Activated naive CD4-positive, alpha-beta T cell treated with anti-CD3 and anti-CD28 coated beads, Interleukin-2, amount 50 U/mL, for 16 hours (primary cell): ENCODE results near the gene CHST3.
"Not testable (repeated sequence)": the region's sequence is repeated elsewhere in the genome, so short reads cannot be mapped to it uniquely, and the experiment has no call there.

Experiments used
- DNase-seq: peaks from one replicate; pipeline ENCODE4 v3.0.0-alpha.2; 2020

Gene CHST3

DNA sequence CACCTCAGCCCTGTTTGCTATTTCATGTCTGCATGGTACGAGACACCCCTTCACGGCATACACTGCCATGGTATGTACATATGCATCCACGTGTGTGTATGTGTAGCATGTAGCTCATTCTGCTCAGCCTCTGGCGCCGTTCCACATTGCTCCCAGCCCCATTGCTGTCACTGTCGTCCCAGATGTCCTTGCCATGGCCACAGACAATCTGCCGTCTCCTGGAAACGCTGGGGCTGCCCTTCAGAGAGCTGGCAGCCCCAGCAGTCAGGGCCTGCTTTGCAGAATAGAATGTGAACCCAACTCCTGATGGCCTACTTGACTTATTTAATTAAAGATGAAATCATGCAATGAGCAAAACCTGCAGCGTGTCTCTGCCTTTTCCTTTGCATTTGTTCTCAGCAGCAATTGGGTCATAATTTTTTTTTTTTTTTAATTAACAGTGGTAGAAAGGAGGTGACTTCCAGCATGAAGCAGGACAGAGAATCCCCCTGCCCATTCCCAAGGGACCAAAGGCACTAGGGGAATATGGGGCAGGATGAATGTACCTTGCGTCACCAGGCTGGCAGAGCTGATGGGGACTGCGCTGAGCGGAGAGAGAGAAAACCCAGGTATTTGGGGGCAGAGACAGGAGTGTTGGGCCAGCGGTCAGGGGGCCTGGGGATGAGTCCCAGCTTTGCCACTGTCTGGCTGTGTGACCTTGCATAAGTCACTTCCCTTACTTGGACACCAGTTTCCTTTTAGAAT lies 49.2 kb downstream of the CHST3 start:
- no peak for DNase-seq

GRCh38 chr10:72014197-72014596 lies 50.0 kb downstream of the CHST3 start:
- DNase-seq, result no peak

- no peak for DNase-seq
Observed at GRCh38 chr10:72014785-72015480, 50.7 kb downstream of the CHST3 start.

DNA sequence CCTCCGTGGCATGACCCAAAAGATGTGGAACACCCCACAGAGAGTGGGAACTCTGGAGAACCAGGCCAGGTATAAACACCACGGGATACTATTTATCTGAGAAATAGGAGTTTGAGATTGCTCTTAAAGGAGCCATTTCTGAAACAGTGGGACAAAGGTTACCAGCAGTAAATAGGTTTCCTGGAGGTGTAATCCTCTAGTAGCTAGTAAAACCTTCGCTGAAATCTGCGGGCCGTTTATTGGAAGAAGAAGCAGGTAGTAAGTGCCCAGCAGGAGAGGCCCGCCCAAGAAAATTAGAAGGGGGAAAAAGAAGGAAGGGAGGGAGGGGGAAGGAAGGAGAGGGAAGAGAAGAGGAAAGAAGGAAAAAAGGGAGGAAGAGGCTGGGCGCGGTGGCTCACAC lies 51.6 kb downstream of the CHST3 start:
- no peak for DNase-seq

DNA sequence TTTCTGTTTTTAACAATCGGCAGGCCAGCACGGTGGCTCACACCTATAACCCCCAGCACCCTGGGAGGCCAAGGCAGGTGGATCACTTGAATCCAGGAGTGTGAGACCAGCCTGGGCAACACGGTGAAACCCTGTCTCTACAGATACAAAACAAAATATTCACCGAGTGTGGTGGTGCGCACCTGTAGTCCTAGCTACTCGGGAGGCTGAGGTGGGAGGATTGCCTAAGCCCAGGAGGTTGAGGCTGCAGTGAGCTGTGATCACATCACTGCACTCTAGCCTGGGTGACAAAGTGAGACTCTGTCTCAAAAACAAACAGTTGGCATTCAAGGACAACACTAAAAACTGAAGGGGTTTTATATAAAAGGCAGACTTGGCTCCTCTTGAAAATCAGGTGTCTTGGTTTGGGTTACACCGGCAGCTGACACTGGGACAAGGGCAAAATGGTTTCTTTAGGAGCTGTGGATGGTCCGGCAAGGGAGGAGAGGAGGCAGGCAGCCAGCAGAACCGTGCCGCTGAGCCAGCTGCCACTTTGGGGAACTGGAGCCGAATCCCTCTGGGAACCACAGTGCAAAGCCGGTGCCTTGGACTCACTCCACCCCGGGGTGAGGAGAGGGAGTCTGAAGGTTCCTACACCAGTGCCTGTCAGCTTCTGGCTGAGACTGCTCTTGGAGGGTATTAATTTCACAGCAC lies 52.6 kb downstream of the CHST3 start:
- DNase-seq, result no peak

- no peak for DNase-seq
Observed at GRCh38 chr10:72019085-72019876, 55.1 kb downstream of the CHST3 start.

DNA sequence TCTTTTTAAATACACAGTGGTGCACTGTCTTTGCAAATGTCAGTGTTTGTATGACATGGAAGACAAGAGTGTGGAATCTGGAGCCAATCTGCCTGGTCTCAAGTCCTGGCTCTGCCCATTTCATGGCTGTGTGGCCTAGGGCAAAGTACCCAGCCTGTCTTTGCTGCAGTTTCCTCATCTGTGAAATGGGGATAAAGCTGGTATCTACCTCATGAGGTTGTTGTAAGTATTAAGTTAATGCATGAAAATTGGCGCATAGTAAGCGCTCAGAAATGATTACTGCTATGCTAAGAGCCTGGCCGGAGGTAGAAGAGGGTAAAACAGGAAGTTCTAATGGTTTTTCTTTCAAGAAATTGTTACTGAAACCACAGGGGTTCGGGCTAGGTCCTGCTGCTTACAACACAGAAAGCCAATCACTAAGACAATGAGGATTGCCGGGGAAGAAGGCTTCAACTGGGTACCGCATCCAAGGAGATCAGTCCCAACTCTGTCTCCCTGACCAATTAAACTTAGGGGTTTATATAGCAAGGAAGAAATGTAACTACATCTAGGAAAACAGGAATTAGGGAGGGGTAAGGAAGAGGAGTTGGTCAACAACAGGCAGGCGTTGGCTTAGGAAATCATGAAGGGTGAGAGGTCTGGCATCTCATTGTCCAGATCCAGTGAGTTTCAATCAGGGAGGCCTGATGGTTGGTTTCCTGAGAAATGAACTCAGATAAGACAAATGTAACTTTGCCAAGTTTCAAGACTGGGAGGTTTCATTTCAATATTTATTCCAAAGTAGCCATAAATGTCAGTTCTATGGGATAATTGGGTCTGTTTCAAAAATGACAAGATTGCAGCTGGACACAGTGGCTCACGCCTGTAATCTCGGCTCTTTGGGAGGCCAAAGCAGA lies 57.0 kb downstream of the CHST3 start:
- no peak for DNase-seq

- no peak for DNase-seq
Observed at GRCh38 chr10:72022228-72022627, 58.0 kb downstream of the CHST3 start.

DNA sequence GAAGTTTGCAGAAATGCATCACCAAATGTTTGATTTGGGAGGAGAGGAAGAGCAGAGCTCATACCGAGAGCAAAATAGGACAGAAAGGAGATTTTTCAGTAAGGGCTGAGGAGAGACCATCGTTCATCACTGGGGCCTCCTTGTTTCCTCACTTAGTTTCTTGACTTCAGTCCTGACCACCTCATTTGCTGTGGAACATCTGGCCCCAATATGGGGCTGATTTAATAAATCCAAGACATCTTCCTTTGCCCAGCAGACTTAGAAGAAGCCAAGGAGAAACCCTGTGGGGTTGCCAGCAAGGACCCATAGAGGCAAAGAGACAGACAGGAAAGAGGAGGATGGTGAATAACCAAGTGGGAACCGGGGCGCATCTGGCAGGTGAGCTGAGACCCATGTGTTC lies 60.4 kb downstream of the CHST3 start:
- DNase-seq, result no peak

DNA sequence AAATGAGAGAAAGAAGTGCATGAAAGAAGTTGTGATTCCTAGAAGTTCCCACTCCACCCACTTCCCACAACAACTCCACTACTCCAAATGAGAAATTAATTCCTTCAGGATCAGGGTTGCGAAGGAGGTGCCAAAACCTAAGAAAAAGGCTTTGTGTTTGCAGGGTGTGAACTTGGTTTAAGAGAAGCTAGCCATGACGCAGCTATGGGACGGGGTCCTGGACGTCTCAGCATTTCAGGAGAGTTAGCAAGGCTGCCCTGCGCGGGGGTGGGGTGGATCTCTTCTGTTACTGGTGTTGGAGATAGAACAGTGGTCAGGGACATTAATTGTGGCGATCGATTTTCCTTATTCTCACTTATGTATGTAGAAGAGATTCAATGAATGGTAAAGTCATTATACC lies 61.2 kb downstream of the CHST3 start:
- no peak for DNase-seq

- no peak for DNase-seq
Observed at GRCh38 chr10:72025832-72026231, 61.6 kb downstream of the CHST3 start.

DNA sequence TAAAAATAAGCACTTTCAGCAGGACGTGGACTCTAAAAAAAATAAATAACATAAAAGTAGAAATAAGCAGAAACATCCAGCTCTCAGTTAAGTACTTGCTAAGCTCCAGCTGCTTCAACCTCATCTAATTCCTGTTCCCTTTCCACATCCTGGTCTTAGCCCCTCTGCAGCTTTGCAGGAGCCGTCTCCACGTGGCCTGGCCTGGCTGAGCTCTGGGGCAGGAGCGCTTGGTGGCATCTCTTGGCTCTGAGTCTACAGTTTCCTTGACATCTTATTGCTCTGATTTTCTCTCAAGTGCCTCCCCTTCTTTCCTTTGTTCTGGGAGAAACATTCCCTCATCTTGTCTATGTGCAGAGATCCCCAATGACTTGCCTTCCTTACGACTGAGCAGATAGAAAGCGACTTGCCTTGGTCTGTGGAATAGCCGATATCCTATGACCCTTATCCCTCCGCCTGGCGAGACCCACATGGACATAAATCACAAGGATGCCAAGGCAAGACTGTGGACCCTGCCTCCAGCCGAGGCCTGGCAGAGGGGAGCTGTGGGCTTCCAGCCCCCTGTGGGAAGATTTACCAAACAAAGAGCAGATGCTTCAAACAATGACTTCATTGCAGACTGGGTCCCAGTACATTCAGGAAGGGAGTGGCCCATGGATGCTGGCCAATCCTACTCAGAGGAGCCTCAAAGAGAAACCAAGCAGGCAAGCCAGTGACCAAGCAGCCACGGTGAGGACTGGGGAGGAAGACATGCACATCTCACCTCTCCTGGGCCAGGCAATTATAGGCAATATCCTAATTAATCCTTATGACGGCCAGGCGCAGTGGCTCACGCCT lies 62.3 kb downstream of the CHST3 start:
- no peak for DNase-seq

GRCh38 chr10:72027498-72027897 lies 63.3 kb downstream of the CHST3 start:
- DNase-seq, result no peak

DNA sequence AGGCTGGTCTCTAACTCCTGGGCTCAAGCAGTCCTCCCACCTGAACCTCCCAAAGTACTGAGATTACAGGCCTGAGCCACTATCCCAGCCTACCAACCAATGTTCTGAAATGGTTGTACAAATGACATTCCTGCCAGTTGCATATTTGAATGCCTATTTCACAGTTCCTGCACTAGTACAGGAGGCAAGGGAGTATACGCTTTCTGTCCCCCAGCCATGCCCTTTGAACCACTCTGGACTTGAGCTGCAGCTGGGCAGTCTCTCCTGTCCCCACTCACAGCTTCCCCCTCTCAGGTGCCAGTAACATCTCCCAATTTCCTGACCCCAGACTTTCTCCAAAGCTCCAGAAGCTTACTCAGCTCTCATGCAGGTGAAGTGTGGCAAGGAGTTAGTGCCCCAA lies 65.2 kb downstream of the CHST3 start:
- DNase-seq, result no peak

- no peak for DNase-seq
Observed at GRCh38 chr10:72030762-72031543, 66.8 kb downstream of the CHST3 start.

- DNase-seq, result no peak
Observed at GRCh38 chr10:72031706-72032105, 67.5 kb downstream of the CHST3 start.

- not testable (repeated sequence) for DNase-seq
Observed at GRCh38 chr10:72032409-72033162, 68.4 kb downstream of the CHST3 start.

DNA sequence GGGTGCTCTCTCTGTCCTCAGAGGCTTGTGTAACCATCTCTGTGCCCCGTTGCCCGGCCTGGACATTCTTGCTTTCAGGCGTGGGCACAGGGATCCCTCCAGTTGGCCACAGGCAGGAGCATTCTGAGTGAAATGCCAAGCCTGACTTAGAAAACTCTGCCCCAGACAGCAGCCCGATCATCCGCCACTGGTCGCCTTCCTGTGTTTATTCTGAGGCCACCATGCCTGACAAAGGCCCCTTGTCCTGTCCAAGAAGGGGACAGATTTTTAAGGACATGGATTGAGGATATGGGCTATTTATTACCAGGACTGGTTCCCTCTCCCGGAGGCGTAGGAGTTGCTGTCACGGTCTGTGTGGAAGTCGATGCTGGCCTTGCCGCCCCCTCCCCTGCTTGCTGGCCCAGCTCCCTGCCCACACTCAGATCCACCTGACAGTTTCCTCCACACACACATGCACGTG lies 69.9 kb downstream of the CHST3 start:
- DNase-seq, result no peak

- no peak for DNase-seq
Observed at GRCh38 chr10:72034761-72035160, 70.6 kb downstream of the CHST3 start.
